NCI-H510A (cell line): ENCODE measurements around the gene TUT4.

Experiments used
- DNase-seq: peaks from one replicate; lab custom pipeline; 2025; lab: John Stamatoyannopoulos, UW

Gene TUT4

GRCh38 chr1:52404116-52404974, 148.5 kb downstream of the TUT4 start, which contains the start of the genes ORC1 and PRPF38A:
Gene ORC1 (minus strand): TSS chr1:52404423. CDS start chr1:52402223, 2,200 bp downstream.
Gene PRPF38A (plus strand): TSS chr1:52404602. CDS start chr1:52404750, 148 bp downstream.
- DNase-seq: peak; percentile 98

GRCh38 chr1:52403566-52404115, 149.3 kb downstream of the TUT4 start:
- peak; percentile 31 for DNase-seq

- DNase-seq: no peak
These were observed 150.0 kb downstream of the TUT4 start for GRCh38 chr1:52402860-52403240.

- no peak for DNase-seq
These were observed 152.8 kb downstream of the TUT4 start for GRCh38 chr1:52400131-52400530.

GRCh38 chr1:52399629-52400028, 153.3 kb downstream of the TUT4 start:
- DNase-seq: no peak

- no peak for DNase-seq
These were observed 159.7 kb downstream of the TUT4 start for GRCh38 chr1:52393174-52393573.

GRCh38 chr1:52386458-52386857, 166.4 kb downstream of the TUT4 start:
- DNase-seq: no peak

GRCh38 chr1:52385376-52385775, 167.5 kb downstream of the TUT4 start:
- DNase-seq: no peak
